A673 (cell line): ENCODE measurements around the gene GOLGA1.

Experiments
- EZH2 ChIP-seq: fragments of 200-600 bp; sonication (generic); IDR thresholded peaks from 2 replicates; pipeline ENCODE4 v1.6.1; 2017; ENCODE audit warnings: borderline replicate concordance, low read depth, mild to moderate bottlenecking, mixed read lengths, antibody characterized with exemption, low read length; ENCODE audit not compliant: poor library complexity, severe bottlenecking
- TF ChIP-seq, protein P1 (sequence below): fragments of 300-800, 200-600 bp; sonication (generic); conservative IDR thresholded peaks from 2 replicates; pipeline ENCODE4 v1.5.1; 2017; ENCODE audit warnings: low read depth, mild to moderate bottlenecking, antibody characterized with exemption, low read length, moderate library complexity, mixed read lengths

GRCh38 chr9:124960409-124960752 is 19.5 kb upstream of the GOLGA1 start:
- TF ChIP-seq, protein P1, sequence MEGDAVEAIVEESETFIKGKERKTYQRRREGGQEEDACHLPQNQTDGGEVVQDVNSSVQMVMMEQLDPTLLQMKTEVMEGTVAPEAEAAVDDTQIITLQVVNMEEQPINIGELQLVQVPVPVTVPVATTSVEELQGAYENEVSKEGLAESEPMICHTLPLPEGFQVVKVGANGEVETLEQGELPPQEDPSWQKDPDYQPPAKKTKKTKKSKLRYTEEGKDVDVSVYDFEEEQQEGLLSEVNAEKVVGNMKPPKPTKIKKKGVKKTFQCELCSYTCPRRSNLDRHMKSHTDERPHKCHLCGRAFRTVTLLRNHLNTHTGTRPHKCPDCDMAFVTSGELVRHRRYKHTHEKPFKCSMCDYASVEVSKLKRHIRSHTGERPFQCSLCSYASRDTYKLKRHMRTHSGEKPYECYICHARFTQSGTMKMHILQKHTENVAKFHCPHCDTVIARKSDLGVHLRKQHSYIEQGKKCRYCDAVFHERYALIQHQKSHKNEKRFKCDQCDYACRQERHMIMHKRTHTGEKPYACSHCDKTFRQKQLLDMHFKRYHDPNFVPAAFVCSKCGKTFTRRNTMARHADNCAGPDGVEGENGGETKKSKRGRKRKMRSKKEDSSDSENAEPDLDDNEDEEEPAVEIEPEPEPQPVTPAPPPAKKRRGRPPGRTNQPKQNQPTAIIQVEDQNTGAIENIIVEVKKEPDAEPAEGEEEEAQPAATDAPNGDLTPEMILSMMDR, result no peak
- TF ChIP-seq EZH2, result no peak
